ENCODE data around the gene IL1F10.

Gene IL1F10

DNA sequence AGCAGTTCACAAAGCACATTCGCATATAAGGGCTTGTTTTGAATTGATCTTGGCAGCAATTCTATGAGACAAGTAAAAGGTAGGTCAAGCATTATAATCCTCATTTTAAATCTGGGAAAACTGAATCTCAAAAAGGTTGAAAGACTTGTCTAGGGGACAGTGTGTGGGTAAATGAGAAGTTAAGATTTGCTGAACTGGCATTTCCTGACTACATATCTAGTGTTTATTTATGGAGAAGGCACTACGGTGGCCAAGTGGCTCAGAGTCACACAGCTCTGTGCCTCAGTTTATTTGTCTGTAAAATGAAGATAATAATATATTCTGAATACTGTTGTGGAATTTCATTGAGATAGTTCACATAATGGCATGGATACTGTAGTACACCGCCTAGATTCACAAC, 43.4 kb downstream of the IL1F10 start:
- TF ChIP-seq, protein P1, sequence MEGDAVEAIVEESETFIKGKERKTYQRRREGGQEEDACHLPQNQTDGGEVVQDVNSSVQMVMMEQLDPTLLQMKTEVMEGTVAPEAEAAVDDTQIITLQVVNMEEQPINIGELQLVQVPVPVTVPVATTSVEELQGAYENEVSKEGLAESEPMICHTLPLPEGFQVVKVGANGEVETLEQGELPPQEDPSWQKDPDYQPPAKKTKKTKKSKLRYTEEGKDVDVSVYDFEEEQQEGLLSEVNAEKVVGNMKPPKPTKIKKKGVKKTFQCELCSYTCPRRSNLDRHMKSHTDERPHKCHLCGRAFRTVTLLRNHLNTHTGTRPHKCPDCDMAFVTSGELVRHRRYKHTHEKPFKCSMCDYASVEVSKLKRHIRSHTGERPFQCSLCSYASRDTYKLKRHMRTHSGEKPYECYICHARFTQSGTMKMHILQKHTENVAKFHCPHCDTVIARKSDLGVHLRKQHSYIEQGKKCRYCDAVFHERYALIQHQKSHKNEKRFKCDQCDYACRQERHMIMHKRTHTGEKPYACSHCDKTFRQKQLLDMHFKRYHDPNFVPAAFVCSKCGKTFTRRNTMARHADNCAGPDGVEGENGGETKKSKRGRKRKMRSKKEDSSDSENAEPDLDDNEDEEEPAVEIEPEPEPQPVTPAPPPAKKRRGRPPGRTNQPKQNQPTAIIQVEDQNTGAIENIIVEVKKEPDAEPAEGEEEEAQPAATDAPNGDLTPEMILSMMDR (IDR thresholded peaks at IDR 0.05; ENCODE audit: insufficient read depth, low read depth, low read length, missing control alignments): no peak
- no peak overlapping the region for H3K4me3 ChIP-seq (ENCODE audit: low read depth, low read length)
- DNase-seq (ENCODE audit: low read depth): no peak

GRCh38 chr2:113111823-113112287, 44.1 kb downstream of the IL1F10 start:
- H3K4me3 ChIP-seq (ENCODE audit: low read depth, low read length): no peak overlapping the region
- TF ChIP-seq, protein P1 (IDR thresholded peaks at IDR 0.05; ENCODE audit: insufficient read depth, low read depth, low read length, missing control alignments): no peak
- DNase-seq (ENCODE audit: low read depth): no peak

DNA sequence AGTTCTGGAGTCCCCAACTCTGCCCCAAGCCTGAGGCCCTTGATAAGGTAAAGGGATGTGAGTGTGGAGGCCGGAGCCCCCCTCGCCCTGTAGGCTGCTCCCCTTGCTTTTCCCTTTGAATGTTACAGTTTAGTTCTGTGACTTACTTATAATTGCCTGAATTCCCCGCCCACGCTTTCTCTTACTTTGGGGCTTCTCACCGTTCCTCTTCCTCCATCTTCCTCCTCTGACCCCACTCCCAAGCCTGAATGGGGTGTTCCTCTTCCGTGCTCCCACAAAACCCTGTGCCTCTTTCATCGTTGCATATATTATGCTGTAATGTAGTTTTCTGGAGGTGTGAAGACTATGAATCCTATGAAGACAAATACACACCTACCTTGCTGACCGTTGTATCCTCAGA, 44.7 kb downstream of the IL1F10 start:
- H3K4me3 ChIP-seq (ENCODE audit: low read depth, low read length): no peak overlapping the region
- TF ChIP-seq, protein P1 (IDR thresholded peaks at IDR 0.05; ENCODE audit: insufficient read depth, low read depth, low read length, missing control alignments): no peak
- DNase-seq (ENCODE audit: low read depth): no peak

GRCh38 chr2:113112871-113113270, 45.1 kb downstream of the IL1F10 start:
- H3K4me3 ChIP-seq (ENCODE audit: low read depth, low read length): no peak overlapping the region
- TF ChIP-seq, protein P1 (IDR thresholded peaks at IDR 0.05; ENCODE audit: insufficient read depth, low read depth, low read length, missing control alignments): no peak
- DNase-seq (ENCODE audit: low read depth): no peak

DNA sequence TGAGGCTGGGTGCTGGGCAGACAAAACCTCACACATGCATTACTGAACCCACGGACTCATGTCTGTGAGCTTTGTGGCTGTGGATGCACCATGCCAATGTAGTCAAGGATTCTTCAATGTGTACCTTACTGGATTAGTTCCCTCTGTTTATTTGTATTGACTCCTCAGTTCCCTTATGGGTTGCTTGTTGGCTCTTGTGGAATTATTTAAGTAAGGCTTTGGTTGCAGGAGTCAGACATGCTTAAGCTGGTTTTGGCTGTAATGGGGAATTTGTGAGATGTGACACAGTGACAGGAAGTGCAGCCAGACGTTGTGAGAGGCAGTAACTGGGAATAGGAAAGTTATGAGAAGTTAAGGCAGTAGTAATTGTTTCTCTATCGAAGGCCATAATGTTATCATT, 46.0 kb downstream of the IL1F10 start:
- no peak overlapping the region for H3K4me3 ChIP-seq (ENCODE audit: low read depth, low read length)
- DNase-seq (ENCODE audit: low read depth): no peak

GRCh38 chr2:113114224-113114945, 46.6 kb downstream of the IL1F10 start:
- H3K4me3 ChIP-seq (ENCODE audit: low read depth, low read length): no peak overlapping the region
- TF ChIP-seq, protein P1 (IDR thresholded peaks at IDR 0.05; ENCODE audit: insufficient read depth, low read depth, low read length, missing control alignments): no peak
- no peak for DNase-seq (ENCODE audit: low read depth)

More for the DNA sequence above, 46.0 kb downstream of the IL1F10 start:
- TF ChIP-seq, protein P1 (IDR thresholded peaks at IDR 0.05; ENCODE audit: insufficient read depth, low read depth, low read length, missing control alignments): no peak

DNA sequence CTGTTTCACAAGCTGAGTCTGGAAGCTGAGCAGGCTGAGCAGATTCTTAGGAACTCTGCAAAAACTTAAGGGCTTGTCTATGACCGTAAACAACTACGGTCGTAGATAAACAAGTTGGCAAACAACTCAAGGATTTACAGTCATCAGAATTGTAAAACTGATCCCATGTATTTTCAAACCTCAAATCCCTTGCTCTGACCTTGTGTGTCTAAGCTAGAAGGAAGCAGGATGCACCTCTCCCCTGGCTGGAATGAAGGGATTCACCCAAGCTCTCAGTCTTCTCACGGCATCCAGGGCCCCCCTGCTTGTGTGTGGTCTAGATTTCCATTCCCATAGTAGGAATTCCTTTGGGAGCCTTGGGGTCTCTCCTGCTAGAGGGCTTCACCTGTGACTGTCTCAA, 47.2 kb downstream of the IL1F10 start:
- no peak overlapping the region for H3K4me3 ChIP-seq (ENCODE audit: low read depth, low read length)
- TF ChIP-seq, protein P1 (IDR thresholded peaks at IDR 0.05; ENCODE audit: insufficient read depth, low read depth, low read length, missing control alignments): no peak
- no peak for DNase-seq (ENCODE audit: low read depth)

All from GM12865 (cell line).